Measurements from ENCODE around the gene FAM53A.

DNA sequence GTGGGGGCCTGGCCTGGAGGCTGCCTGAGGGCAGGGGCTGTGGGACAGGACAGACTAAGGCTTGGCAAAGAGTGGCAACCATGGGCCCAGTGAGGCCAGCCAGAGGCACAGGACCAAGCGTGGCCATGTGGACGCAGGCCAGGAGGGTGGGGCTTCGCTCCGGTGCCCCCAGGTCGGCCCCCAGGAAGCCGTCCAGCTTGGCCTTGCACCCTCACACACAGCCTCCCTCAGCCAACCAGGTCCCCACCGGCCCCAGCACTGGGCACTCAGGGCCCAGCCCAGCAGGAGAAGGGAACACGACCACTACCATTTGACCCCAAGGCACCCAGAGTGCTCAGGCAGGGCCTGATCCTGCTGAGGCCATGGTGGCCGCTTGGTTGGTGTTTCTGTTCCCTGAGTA is 57.2 kb downstream of the FAM53A start:
- no peak for TF ChIP-seq RAD21 (IDR thresholded peaks at IDR 0.05; ENCODE audit: low read depth)
- no peak for TF ChIP-seq TAF1 (IDR thresholded peaks at IDR 0.05; ENCODE audit: low read depth)
- TF ChIP-seq TCF12 (IDR thresholded peaks at IDR 0.05; ENCODE audit: low read depth) = no peak
- no peak for TF ChIP-seq CEBPB (IDR thresholded peaks at IDR 0.05)
- no peak for TF ChIP-seq YY1 (IDR thresholded peaks at IDR 0.05; ENCODE audit: low read depth)
- TF ChIP-seq, protein P1, sequence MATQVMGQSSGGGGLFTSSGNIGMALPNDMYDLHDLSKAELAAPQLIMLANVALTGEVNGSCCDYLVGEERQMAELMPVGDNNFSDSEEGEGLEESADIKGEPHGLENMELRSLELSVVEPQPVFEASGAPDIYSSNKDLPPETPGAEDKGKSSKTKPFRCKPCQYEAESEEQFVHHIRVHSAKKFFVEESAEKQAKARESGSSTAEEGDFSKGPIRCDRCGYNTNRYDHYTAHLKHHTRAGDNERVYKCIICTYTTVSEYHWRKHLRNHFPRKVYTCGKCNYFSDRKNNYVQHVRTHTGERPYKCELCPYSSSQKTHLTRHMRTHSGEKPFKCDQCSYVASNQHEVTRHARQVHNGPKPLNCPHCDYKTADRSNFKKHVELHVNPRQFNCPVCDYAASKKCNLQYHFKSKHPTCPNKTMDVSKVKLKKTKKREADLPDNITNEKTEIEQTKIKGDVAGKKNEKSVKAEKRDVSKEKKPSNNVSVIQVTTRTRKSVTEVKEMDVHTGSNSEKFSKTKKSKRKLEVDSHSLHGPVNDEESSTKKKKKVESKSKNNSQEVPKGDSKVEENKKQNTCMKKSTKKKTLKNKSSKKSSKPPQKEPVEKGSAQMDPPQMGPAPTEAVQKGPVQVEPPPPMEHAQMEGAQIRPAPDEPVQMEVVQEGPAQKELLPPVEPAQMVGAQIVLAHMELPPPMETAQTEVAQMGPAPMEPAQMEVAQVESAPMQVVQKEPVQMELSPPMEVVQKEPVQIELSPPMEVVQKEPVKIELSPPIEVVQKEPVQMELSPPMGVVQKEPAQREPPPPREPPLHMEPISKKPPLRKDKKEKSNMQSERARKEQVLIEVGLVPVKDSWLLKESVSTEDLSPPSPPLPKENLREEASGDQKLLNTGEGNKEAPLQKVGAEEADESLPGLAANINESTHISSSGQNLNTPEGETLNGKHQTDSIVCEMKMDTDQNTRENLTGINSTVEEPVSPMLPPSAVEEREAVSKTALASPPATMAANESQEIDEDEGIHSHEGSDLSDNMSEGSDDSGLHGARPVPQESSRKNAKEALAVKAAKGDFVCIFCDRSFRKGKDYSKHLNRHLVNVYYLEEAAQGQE (IDR thresholded peaks at IDR 0.05; ENCODE audit: low read depth) = no peak
- TF ChIP-seq, protein P2, sequence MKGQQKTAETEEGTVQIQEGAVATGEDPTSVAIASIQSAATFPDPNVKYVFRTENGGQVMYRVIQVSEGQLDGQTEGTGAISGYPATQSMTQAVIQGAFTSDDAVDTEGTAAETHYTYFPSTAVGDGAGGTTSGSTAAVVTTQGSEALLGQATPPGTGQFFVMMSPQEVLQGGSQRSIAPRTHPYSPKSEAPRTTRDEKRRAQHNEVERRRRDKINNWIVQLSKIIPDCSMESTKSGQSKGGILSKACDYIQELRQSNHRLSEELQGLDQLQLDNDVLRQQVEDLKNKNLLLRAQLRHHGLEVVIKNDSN (IDR thresholded peaks at IDR 0.05) = no peak
